Stomach smooth muscle (tissue), 2 donors: ENCODE data around the gene RREB1.

Experiments used
- H3K27ac ChIP-seq: one replicate; pipeline ENCODE4 v1.7.0; 2013; ENCODE audit warnings: mild to moderate bottlenecking, low read length, inconsistent platforms
- H3K27me3 ChIP-seq, 2 donors: one replicate each; pipeline ENCODE4 v1.7.0; 2013; ENCODE audit warnings: low read length in 2 of 2; ENCODE audit not compliant: insufficient read depth in 2 of 2, control insufficient read depth in 1 of 2
- H3K36me3 ChIP-seq, 2 donors: one replicate each; pipeline ENCODE4 v1.7.0; 2013; ENCODE audit warnings: low read length in 2 of 2; ENCODE audit not compliant: control insufficient read depth in 2 of 2, insufficient read depth in 2 of 2
- H3K4me1 ChIP-seq: one replicate; pipeline ENCODE4 v1.7.0; 2013; ENCODE audit warnings: low read length; ENCODE audit not compliant: control insufficient read depth, insufficient read depth
- H3K4me3 ChIP-seq, 2 donors: one replicate each; pipeline ENCODE4 v1.7.0; 2013; ENCODE audit warnings: low read length in 2 of 2
- H3K9ac ChIP-seq, 2 donors: one replicate each; pipeline ENCODE4 v1.7.0; 2013; ENCODE audit warnings: low read length in 2 of 2, mild to moderate bottlenecking in 1 of 2
- H3K9me3 ChIP-seq, 2 donors: one replicate each; pipeline ENCODE4 v1.7.0; 2013; ENCODE audit warnings: low read length in 2 of 2; ENCODE audit not compliant: control insufficient read depth in 2 of 2
- donor health status: healthy.
- donor health status: Pancreatic carcinoma.

The RREB1 gene

GRCh38 chr6:7180751-7181150 lies 73.0 kb downstream of the RREB1 start:
- Histone ChIP-seq H3K27me3 (no peaks in the 10 kb centered on the region), H3K4me1 (peaks cover 5% of the 10 kb centered on the region), H3K27ac (no peak overlapping the region), H3K4me3 (no peak overlapping the region), H3K36me3 (peaks cover 27 to 41% of the 10 kb centered on the region in 2 donors), H3K9ac (no peak overlapping the region), H3K9me3 (no peaks in the 10 kb centered on the region)

DNA sequence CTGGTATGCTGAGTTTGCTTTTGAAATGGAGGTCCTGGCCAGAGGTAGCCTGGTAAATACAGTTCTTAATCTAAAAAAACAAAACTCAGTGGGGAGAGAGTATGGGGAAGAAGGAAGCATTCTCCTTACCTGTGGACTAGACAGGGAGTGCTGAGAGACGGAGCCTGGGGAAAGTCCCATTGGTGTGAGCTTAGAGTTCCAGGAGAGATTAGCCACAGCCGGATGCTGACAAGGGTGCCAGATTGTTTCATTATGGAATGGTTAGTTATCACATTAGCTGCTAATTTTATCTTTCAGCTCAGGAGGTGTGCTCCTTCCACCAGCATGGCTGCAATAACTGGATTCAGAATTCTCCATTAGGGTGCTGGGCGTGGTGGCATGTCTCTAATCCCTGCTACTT lies 75.9 kb downstream of the RREB1 start:
- H3K36me3 ChIP-seq: peaks cover 37 to 46% of the 10 kb centered on the region in 2 donors
- H3K27ac ChIP-seq: no peak overlapping the region

DNA sequence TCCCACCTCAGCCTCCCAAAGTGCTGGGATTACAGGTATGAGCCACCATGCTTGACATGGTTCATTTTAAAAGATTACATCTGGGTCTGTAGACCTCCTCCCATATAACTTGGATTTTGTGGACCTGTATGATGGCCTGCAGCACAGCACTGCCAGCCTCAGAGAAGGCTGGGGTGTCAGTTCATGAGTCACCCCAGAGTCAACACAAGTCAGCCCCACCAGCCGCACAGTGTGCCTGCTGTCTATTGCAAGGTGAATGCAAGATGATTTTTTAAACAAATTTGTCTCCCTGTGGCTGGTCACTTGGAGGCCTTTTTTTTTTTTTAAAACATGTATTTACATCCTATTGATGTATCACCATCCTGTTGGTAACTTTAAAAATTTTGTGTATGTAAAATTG lies 76.7 kb downstream of the RREB1 start:
- Histone ChIP-seq H3K36me3 (peaks cover 44 to 54% of the 10 kb centered on the region in 2 donors), H3K27ac (no peak overlapping the region), H3K4me1 (no peaks in the 10 kb centered on the region), H3K4me3 (no peak overlapping the region), H3K9me3 (no peaks in the 10 kb centered on the region), H3K9ac (no peak overlapping the region), H3K27me3 (no peaks in the 10 kb centered on the region)

More for the DNA sequence above, 75.9 kb downstream of the RREB1 start:
- Histone ChIP-seq H3K27me3 (no peaks in the 10 kb centered on the region), H3K4me3 (no peak overlapping the region), H3K4me1 (no peaks in the 10 kb centered on the region), H3K9ac (no peak overlapping the region), H3K9me3 (no peaks in the 10 kb centered on the region)

DNA sequence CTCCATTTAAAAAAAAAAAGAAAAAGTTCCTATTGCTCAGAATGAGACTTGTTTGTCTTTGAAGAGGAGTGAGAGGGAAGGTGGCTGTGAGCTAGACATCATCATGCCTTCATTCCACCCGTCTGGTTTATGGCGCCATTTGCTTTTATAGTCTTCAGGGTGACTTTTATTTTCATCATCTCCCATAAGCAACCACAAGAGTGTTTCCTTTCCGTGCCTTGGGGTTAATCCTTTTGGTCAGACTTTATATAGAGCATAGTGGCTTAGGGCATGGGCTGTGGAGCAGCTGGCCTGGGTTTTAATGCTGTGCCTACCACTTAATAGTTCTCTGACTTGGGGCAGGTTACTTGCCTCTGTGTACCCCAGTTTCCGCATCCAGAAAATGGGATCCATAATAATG lies 77.8 kb downstream of the RREB1 start:
- peaks cover 41 to 51% of the 10 kb centered on the region in 2 donors for H3K36me3 ChIP-seq
- no peak overlapping the region for H3K9ac ChIP-seq
- H3K4me1 ChIP-seq: no peaks in the 10 kb centered on the region
- H3K4me3 ChIP-seq: no peak overlapping the region
- H3K9me3 ChIP-seq: no peaks in the 10 kb centered on the region
- H3K27ac ChIP-seq: no peak overlapping the region
- H3K27me3 ChIP-seq: no peaks in the 10 kb centered on the region

DNA sequence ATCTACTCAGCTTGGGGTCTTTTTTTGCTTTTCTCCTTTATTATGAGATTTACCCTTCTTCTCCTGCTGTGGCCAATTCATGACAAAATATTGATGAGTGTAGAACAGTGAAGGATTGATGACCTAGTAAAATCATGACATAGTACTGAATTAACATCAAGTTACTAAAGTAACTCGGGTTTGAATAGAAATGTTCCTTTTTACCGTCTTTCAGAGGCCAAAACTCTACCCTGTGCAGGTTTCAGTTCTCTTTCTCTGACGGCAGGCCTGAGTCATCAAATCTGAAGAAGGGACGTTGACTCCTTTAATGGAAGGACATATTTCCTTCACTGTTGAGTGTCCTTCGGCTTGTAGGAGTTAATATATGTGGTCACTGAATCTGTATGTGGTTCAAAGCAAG lies 80.7 kb downstream of the RREB1 start:
- no peak overlapping the region for H3K9ac ChIP-seq
- H3K4me1 ChIP-seq: no peaks in the 10 kb centered on the region
- H3K4me3 ChIP-seq: no peak overlapping the region
- no peak overlapping the region for H3K27ac ChIP-seq
- H3K27me3 ChIP-seq: no peaks in the 10 kb centered on the region
- H3K36me3 ChIP-seq: peaks cover 25 to 30% of the 10 kb centered on the region in 2 donors
- H3K9me3 ChIP-seq: no peaks in the 10 kb centered on the region

GRCh38 chr6:7189101-7189758 lies 81.5 kb downstream of the RREB1 start:
- Histone ChIP-seq H3K27ac (no peak overlapping the region), H3K9me3 (no peaks in the 10 kb centered on the region), H3K4me1 (no peaks in the 10 kb centered on the region), H3K9ac (no peak overlapping the region), H3K27me3 (no peaks in the 10 kb centered on the region), H3K36me3 (peaks cover 20 to 25% of the 10 kb centered on the region in 2 donors), H3K4me3 (no peak overlapping the region)

- Histone ChIP-seq H3K27me3 (no peaks in the 10 kb centered on the region), H3K9ac (no peak overlapping the region), H3K36me3 (peaks cover 18 to 20% of the 10 kb centered on the region in 2 donors), H3K27ac (no peak overlapping the region), H3K9me3 (no peaks in the 10 kb centered on the region), H3K4me1 (no peaks in the 10 kb centered on the region), H3K4me3 (no peak overlapping the region)
These were observed 83.0 kb downstream of the RREB1 start for GRCh38 chr6:7190791-7191190.

DNA sequence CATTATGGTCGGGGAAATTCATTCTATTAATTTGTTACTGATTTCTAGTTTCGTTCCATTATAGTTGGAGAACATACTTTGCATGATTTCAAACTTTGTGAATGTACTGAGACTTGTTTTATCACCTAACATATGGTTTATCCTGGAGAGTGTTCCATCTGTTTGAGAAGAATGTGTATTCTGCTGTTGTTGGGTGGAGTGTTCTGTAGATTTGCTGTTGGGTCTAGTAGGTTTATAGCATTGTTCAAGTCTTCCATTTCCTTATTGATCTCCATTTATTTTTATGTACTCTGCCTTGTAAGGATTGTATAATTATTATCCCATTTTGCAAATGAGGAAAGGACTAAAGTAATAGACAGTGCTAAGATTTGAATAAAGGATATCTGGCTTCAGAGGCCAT lies 85.4 kb downstream of the RREB1 start:
- H3K36me3 ChIP-seq: peaks cover 10 to 17% of the 10 kb centered on the region in 2 donors
- no peaks in the 10 kb centered on the region for H3K9me3 ChIP-seq
- no peaks in the 10 kb centered on the region for H3K4me1 ChIP-seq
- no peak overlapping the region for H3K4me3 ChIP-seq
- no peak overlapping the region for H3K27ac ChIP-seq
- H3K9ac ChIP-seq: no peak overlapping the region
- no peaks in the 10 kb centered on the region for H3K27me3 ChIP-seq

DNA sequence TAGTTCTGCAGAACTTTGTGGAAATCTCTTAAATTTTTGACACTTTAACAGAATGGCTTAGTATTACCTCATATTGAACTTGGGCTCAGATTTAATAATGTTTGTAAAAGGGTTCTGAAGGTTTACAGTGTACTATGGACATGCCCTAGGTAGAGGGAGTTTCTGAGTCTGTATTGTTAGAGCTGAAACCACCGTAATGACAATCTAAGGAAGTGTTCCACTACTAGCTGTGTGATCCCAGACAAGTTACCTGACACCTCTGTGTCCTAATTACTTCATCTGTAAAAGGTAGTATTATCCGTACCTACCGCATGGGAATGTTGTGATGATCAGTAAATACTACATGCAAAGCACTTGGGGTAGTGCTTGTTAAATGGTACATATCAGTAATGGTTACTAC lies 86.9 kb downstream of the RREB1 start:
- Histone ChIP-seq H3K4me1 (no peaks in the 10 kb centered on the region), H3K27ac (no peak overlapping the region), H3K4me3 (no peak overlapping the region), H3K9me3 (no peaks in the 10 kb centered on the region), H3K27me3 (no peaks in the 10 kb centered on the region), H3K36me3 (peaks cover 4 to 9% of the 10 kb centered on the region in 2 donors), H3K9ac (no peak overlapping the region)

DNA sequence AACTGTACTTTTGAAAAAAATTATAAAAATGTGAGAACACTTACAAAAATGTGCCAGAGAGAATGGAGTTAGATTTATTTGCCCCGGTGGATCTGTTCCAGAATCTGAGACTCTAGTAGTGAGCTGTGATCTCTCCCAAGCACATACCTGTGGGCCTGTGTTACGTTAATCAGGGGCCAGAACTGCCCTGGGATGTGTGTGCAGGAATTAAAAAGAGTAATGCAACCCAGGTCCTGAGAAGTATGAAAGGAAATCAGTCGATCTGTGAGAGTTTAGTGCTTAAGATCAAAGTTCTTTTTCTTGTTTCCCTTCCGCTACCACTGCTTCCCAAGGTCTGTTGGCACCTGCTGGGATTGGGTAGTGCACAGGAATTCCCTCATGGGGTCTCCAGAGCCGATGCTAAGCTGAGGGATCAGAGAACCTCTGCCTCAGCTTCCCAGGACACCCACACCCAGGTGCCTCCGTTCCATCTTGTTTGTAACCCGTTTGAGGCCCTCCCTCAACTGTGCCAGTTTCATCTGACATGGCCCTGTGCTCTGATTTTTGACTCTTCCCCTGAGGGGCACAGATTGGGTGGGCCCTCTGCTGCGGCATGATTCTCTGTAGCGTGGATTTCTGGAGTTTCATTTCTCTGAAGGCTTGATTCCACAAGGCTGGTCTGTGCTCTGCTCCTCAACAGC lies 87.7 kb downstream of the RREB1 start:
- Histone ChIP-seq H3K4me1 (no peaks in the 10 kb centered on the region), H3K27ac (no peak overlapping the region), H3K9me3 (no peaks in the 10 kb centered on the region), H3K9ac (no peak overlapping the region), H3K36me3 (peaks cover 4 to 9% of the 10 kb centered on the region in 2 donors), H3K4me3 (no peak overlapping the region), H3K27me3 (no peaks in the 10 kb centered on the region)

- H3K27me3 ChIP-seq: no peaks in the 10 kb centered on the region
- H3K9ac ChIP-seq: no peak overlapping the region
- no peak overlapping the region for H3K27ac ChIP-seq
- H3K4me1 ChIP-seq: no peaks in the 10 kb centered on the region
- H3K9me3 ChIP-seq: no peaks in the 10 kb centered on the region
- H3K4me3 ChIP-seq: no peak overlapping the region
- H3K36me3 ChIP-seq: peaks cover 4 to 7% of the 10 kb centered on the region in 2 donors
These were observed 88.2 kb downstream of the RREB1 start for GRCh38 chr6:7196019-7196402.
